ENCODE results near the gene S100A8. TPM values are rescaled to one million over a fixed set of nuclear protein-coding genes. Genes with fewer than 3 reads are reported as not detected.

The S100A8 gene
- total RNA-seq, 2 donors from 2014 or later, result 1.2 to 6.7 TPM

- intact Hi-C loops (cut with DNase I, micrococcal nuclease), result no loop called here
- ATAC-seq, result no peak
- no peak for DNase-seq
Measured at GRCh38 chr1:153340356-153340755, 50.5 kb downstream of the S100A8 start.

Other genes starting within 250 kb of the S100A8 start
- not detected for gene SPRR2G, start 240.2 kb downstream of the S100A8 start, total RNA-seq
- gene LELP1, start 187.6 kb downstream of the S100A8 start, total RNA-seq, result not detected
- not detected for gene PRR9, start 173.5 kb downstream of the S100A8 start, total RNA-seq
- not detected for gene LORICRIN, start 131.4 kb downstream of the S100A8 start, total RNA-seq
- gene PGLYRP3, start 78.1 kb downstream of the S100A8 start, total RNA-seq, result not detected
- not detected for gene PGLYRP4, start 42.2 kb downstream of the S100A8 start, total RNA-seq
- gene S100A9, start 33.2 kb downstream of the S100A8 start, total RNA-seq, result 10 to 100 TPM in 1 of 2 donors, 1 to 10 TPM in 1; 9.2 to 21.0 TPM
- gene S100A12, start 15.5 kb downstream of the S100A8 start, total RNA-seq, result under 1 TPM in 1 of 2 donors, not detected in 1; 0.85 TPM
- gene S100A7A, start 25.4 kb upstream of the S100A8 start, total RNA-seq, result not detected
- not detected for gene S100A7, start 69.6 kb upstream of the S100A8 start, total RNA-seq
- 1,000 to 10,000 TPM; 2,086 to 2,115 TPM for gene S100A6, start 144.9 kb upstream of the S100A8 start, total RNA-seq
- not detected for gene S100A5, start 149.9 kb upstream of the S100A8 start, total RNA-seq
- gene S100A4, start 154.7 kb upstream of the S100A8 start, total RNA-seq, result 10 to 100 TPM; 36.1 to 79.4 TPM
- not detected for gene S100A3, start 158.2 kb upstream of the S100A8 start, total RNA-seq
- gene S100A2, start 174.8 kb upstream of the S100A8 start, total RNA-seq, result 1 to 10 TPM in 1 of 2 donors, not detected in 1; 1.1 TPM
- 100 to 1,000 TPM; 191 to 231 TPM for gene S100A16, start 222.1 kb upstream of the S100A8 start, total RNA-seq
- gene S100A14, start 225.3 kb upstream of the S100A8 start, total RNA-seq, result 100 to 1,000 TPM; 443 to 453 TPM
- gene S100A13, start 236.4 kb upstream of the S100A8 start, total RNA-seq, result 10 to 100 TPM; 46.2 to 59.1 TPM
- gene S100A1, start 237.4 kb upstream of the S100A8 start, total RNA-seq, result 1 to 10 TPM; 1.6 to 1.9 TPM
- 10 to 100 TPM; 54.0 to 61.5 TPM for gene CHTOP, start 243.0 kb upstream of the S100A8 start, total RNA-seq

All from left colon (tissue), 2 donors.